ENCODE measurements around the gene PRCD. TPM values are rescaled to one million over a fixed set of nuclear protein-coding genes. Genes with fewer than 3 reads are reported as not detected.
"Not testable (repeated sequence)": the region's sequence is repeated elsewhere in the genome, so short reads cannot be mapped to it uniquely, and the experiment has no call there.

PRCD gene
- total and polyA plus RNA-seq, 4 donors: 1.2 to 8.6 TPM; not detected in 2

GRCh38 chr17:76529224-76530094 is 10.4 kb upstream of the PRCD start:
- peak; percentile 84 for ATAC-seq (ENCODE audit: low FRiP score)
- DNase-seq: peak; percentile 90 to 92
- H3K4me1 ChIP-seq (ENCODE audit: control insufficient read depth in 1 of 2, insufficient read depth in 2 of 2, low read length in 2 of 2): no peaks in the 10 kb centered on the region
- no peaks in the 10 kb centered on the region for H3K9me3 ChIP-seq (ENCODE audit: control insufficient read depth, low read length)
- no peaks in the 10 kb centered on the region for H3K27me3 ChIP-seq (ENCODE audit: control insufficient read depth in 1 of 2, insufficient read depth in 2 of 2, low read length in 1 of 2)
- H3K4me3 ChIP-seq (ENCODE audit: low read length in 2 of 2): no peak overlapping the region
- intact Hi-C loops (cut with DNase I): loop anchor here (10.0 kb wide), 1 partner anchor 185 kb away; the partner anchor contains the start of gene MXRA7 (in 2 of the 2)
- H3K36me3 ChIP-seq (ENCODE audit: control insufficient read depth in 1 of 2, insufficient read depth in 2 of 2, low read length in 1 of 2): no peaks in the 10 kb centered on the region
- H3K27ac ChIP-seq (ENCODE audit: low read depth in 1 of 2, low read length in 2 of 2): peak overlapping the region in 1 of 2 donors; percentile 29
- 4 to 8% methylated on average over 20 of the region's 20 CpGs for WGBS, 2 donors

- no peaks in the 10 kb centered on the region for H3K27me3 ChIP-seq (ENCODE audit: control insufficient read depth in 1 of 2, insufficient read depth in 2 of 2, low read length in 1 of 2)
- no peak overlapping the region for H3K27ac ChIP-seq (ENCODE audit: low read depth in 1 of 2, low read length in 2 of 2)
- intact Hi-C loops (cut with DNase I): no loop called here
- no peaks in the 10 kb centered on the region for H3K4me1 ChIP-seq (ENCODE audit: control insufficient read depth in 1 of 2, insufficient read depth in 2 of 2, low read length in 2 of 2)
- H3K4me3 ChIP-seq (ENCODE audit: low read length in 2 of 2): no peak overlapping the region
- 26 to 41% methylated on average over 22 to 23 of the region's 23 CpGs for WGBS, 2 donors
- no peaks in the 10 kb centered on the region for H3K36me3 ChIP-seq (ENCODE audit: control insufficient read depth in 1 of 2, insufficient read depth in 2 of 2, low read length in 1 of 2)
- peak; percentile 71 to 85 for DNase-seq
- peak; percentile 73 for ATAC-seq (ENCODE audit: low FRiP score)
- H3K9me3 ChIP-seq (ENCODE audit: control insufficient read depth, low read length): no peaks in the 10 kb centered on the region
Observed at GRCh38 chr17:76530095-76530723, 9.6 kb upstream of the PRCD start.

DNA sequence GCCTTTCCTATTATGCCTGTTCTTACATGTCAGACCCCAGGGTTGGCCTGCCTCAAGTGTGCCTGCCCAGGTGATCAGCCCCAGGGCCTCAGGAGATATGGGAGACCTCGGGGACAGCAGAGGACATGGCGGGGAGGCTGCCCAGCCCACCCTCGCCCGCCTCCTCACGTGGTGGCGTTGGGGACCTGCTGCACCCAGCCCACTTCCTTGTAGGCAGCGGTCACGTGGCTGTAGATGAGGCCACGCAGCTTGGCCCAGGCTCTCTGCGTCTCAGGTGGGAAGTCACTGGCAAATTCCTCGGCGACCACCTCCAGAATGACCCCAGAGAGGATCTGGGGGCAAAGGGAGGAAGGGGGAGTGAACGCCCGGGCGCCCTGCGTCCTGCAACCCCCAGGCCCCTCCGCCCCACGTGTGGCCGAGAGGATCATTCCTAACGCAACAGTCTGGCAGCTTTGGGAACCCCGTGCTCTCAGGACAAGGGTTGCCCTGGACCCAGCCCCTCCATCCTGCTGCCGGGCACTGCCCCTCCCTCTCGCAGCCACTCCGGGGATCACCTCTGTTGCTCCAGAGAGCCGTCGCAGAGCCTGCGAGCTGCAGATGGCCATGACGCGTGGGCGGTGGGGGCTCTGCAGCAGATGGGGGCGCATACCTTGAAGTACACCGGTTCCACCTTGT is 8.9 kb upstream of the PRCD start:
- no peaks in the 10 kb centered on the region for H3K9me3 ChIP-seq (ENCODE audit: control insufficient read depth, low read length)
- intact Hi-C loops (cut with DNase I): no loop called here
- H3K4me3 ChIP-seq (ENCODE audit: low read length in 2 of 2): no peak overlapping the region
- no peak overlapping the region for H3K27ac ChIP-seq (ENCODE audit: low read depth in 1 of 2, low read length in 2 of 2)
- H3K4me1 ChIP-seq (ENCODE audit: control insufficient read depth in 1 of 2, insufficient read depth in 2 of 2, low read length in 2 of 2): no peaks in the 10 kb centered on the region
- ATAC-seq (ENCODE audit: low FRiP score) (no peak), DNase-seq (peak in 1 of 2 donors; percentile 67)
- WGBS, 2 donors: 91 to 95% methylated on average over 29 to 32 of the region's 32 CpGs
- H3K36me3 ChIP-seq (ENCODE audit: control insufficient read depth in 1 of 2, insufficient read depth in 2 of 2, low read length in 1 of 2): no peaks in the 10 kb centered on the region
- no peaks in the 10 kb centered on the region for H3K27me3 ChIP-seq (ENCODE audit: control insufficient read depth in 1 of 2, insufficient read depth in 2 of 2, low read length in 1 of 2)

- H3K27me3 ChIP-seq (ENCODE audit: control insufficient read depth in 1 of 2, insufficient read depth in 2 of 2, low read length in 1 of 2): no peaks in the 10 kb centered on the region
- no peak for ATAC-seq (ENCODE audit: low FRiP score)
- intact Hi-C loops (cut with DNase I): no loop called here
- H3K27ac ChIP-seq (ENCODE audit: low read depth in 1 of 2, low read length in 2 of 2): no peak overlapping the region
- H3K9me3 ChIP-seq (ENCODE audit: control insufficient read depth, low read length): no peaks in the 10 kb centered on the region
- 89 to 92% methylated on average over 18 of the region's 18 CpGs for WGBS, 2 donors
- H3K36me3 ChIP-seq (ENCODE audit: control insufficient read depth in 1 of 2, insufficient read depth in 2 of 2, low read length in 1 of 2): no peaks in the 10 kb centered on the region
- H3K4me3 ChIP-seq (ENCODE audit: low read length in 2 of 2): no peak overlapping the region
- DNase-seq: no peak
- no peaks in the 10 kb centered on the region for H3K4me1 ChIP-seq (ENCODE audit: control insufficient read depth in 1 of 2, insufficient read depth in 2 of 2, low read length in 2 of 2)
Observed at GRCh38 chr17:76531486-76532038, 8.3 kb upstream of the PRCD start.

DNA sequence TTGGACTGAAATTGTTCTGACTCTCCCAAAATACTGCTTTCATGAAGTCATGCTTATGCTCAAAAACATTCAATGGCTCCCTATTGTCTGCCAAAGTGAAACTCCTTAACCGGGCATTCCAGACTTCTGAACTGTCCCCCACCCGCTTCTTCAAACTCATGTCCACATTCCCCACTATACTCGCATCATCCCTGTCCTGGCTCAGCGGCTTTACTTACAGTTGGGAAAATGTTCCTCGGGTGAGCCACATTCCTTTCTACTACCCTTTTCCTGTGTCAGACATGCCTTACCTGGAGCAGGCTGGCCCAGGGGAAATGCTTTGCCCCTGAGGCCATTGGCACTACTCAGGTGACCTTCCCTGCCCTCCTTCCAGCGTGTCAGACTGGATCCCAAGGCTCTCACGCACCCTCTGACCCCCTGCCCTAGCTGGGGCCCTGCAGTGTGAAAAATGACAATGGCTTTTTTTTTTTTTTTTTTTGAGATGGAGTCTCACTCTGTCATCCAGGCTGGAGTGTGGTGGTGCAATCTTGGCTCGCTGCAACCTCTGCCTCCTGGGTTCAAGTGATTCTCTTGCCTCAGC is 7.7 kb upstream of the PRCD start:
- H3K27ac ChIP-seq (ENCODE audit: low read depth in 1 of 2, low read length in 2 of 2): no peak overlapping the region
- ATAC-seq (ENCODE audit: low FRiP score) (no peak), DNase-seq (no peak)
- H3K4me1 ChIP-seq (ENCODE audit: control insufficient read depth in 1 of 2, insufficient read depth in 2 of 2, low read length in 2 of 2): no peaks in the 10 kb centered on the region
- H3K27me3 ChIP-seq (ENCODE audit: control insufficient read depth in 1 of 2, insufficient read depth in 2 of 2, low read length in 1 of 2): no peaks in the 10 kb centered on the region
- intact Hi-C loops (cut with DNase I): no loop called here
- H3K9me3 ChIP-seq (ENCODE audit: control insufficient read depth, low read length): no peaks in the 10 kb centered on the region
- 92 to 96% methylated on average over 8 of the region's 8 CpGs for WGBS, 2 donors
- no peaks in the 10 kb centered on the region for H3K36me3 ChIP-seq (ENCODE audit: control insufficient read depth in 1 of 2, insufficient read depth in 2 of 2, low read length in 1 of 2)
- H3K4me3 ChIP-seq (ENCODE audit: low read length in 2 of 2): no peak overlapping the region

DNA sequence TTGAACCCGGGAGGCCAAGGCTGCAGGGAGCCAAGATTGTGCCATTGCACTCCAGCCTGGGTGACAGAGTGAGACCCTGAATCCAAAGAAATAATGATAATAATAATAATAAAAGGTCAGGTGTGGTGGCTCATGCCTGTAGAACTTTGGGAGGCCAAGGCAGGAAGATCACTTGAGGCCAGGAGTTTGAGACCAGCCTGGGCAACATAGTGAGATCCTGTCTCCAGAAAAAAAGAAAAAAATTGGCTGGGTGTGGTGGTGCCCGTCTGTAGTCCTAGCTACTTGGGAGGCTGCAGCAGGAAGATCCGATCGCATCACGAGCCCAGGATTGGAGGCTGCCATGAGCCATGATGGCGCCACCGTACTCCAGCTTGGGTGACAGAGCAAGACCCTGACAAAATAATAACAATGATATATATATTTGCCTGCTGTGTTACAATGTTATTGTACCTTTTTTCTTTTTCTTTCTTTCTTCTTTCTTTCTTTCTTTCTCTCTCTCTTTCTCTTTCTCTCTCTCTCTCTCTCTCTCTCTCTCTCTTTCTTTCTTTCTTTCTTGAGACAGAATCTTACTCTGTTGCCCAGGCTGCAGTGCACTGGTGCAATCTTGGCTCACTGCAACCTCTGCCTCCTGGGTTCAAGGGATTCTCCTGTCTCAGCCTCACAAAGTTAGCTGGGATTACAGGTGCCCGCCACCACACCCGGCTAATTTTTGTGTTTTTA is 6.0 kb upstream of the PRCD start:
- H3K27me3 ChIP-seq (ENCODE audit: control insufficient read depth in 1 of 2, insufficient read depth in 2 of 2, low read length in 1 of 2); ATAC-seq (ENCODE audit: low FRiP score); H3K27ac ChIP-seq (ENCODE audit: low read depth in 1 of 2, low read length in 2 of 2); intact Hi-C loops (cut with DNase I); H3K4me1 ChIP-seq (ENCODE audit: control insufficient read depth in 1 of 2, insufficient read depth in 2 of 2, low read length in 2 of 2); H3K9me3 ChIP-seq (ENCODE audit: control insufficient read depth, low read length); H3K4me3 ChIP-seq (ENCODE audit: low read length in 2 of 2); DNase-seq; H3K36me3 ChIP-seq (ENCODE audit: control insufficient read depth in 1 of 2, insufficient read depth in 2 of 2, low read length in 1 of 2): not testable (repeated sequence)
- WGBS, 2 donors: 95 to 97% methylated on average over 9 of the region's 9 CpGs

- no peaks in the 10 kb centered on the region for H3K9me3 ChIP-seq (ENCODE audit: control insufficient read depth, low read length)
- intact Hi-C loops (cut with DNase I): no loop called here
- no peak overlapping the region for H3K27ac ChIP-seq (ENCODE audit: low read depth in 1 of 2, low read length in 2 of 2)
- H3K27me3 ChIP-seq (ENCODE audit: control insufficient read depth in 1 of 2, insufficient read depth in 2 of 2, low read length in 1 of 2): no peaks in the 10 kb centered on the region
- no peaks in the 10 kb centered on the region for H3K36me3 ChIP-seq (ENCODE audit: control insufficient read depth in 1 of 2, insufficient read depth in 2 of 2, low read length in 1 of 2)
- peak in 1 of 2 donors; percentile 68 for DNase-seq
- no peak overlapping the region for H3K4me3 ChIP-seq (ENCODE audit: low read length in 2 of 2)
- ATAC-seq (ENCODE audit: low FRiP score): no peak
- WGBS, 2 donors: 90% methylated on average over 7 of the region's 7 CpGs
- no peaks in the 10 kb centered on the region for H3K4me1 ChIP-seq (ENCODE audit: control insufficient read depth in 1 of 2, insufficient read depth in 2 of 2, low read length in 2 of 2)
Observed at GRCh38 chr17:76534831-76535732, 4.8 kb upstream of the PRCD start.

All from aorta (tissue), 5 donors.